GM23338 (cell line): ENCODE results near the gene TESMIN. TPM values are rescaled to one million over a fixed set of nuclear protein-coding genes. Genes with fewer than 3 reads are reported as not detected.

Experiments
- CREB1 ChIP-seq: fragments of 250-450 bp; sonication (Bioruptor Pico); IDR thresholded peaks from 2 replicates; pipeline ENCODE4 v1.5.0; 2020; ENCODE audit warnings: low read depth, mild to moderate bottlenecking, moderate library complexity
- ETS1 ChIP-seq: IDR thresholded peaks from 2 replicates; pipeline ENCODE4 v1.6.1; 2016; ENCODE audit warnings: antibody characterized with exemption
- EZH2 ChIP-seq: fragments of 200-600 bp; sonication (generic); IDR thresholded peaks from one replicate; pipeline ENCODE4 v1.8.0; 2017; ENCODE audit warnings: antibody characterized with exemption, mild to moderate bottlenecking, low read depth; ENCODE audit not compliant: unreplicated experiment
- EZH2phosphoT487 ChIP-seq: fragments of 200-600 bp; sonication (generic); IDR thresholded peaks from one replicate; pipeline ENCODE4 v1.8.1; 2018; ENCODE audit warnings: antibody characterized with exemption; ENCODE audit not compliant: unreplicated experiment
- JUNB ChIP-seq: IDR thresholded peaks from one replicate; pipeline ENCODE4 v1.6.1; 2016; ENCODE audit warnings: antibody characterized with exemption; ENCODE audit not compliant: unreplicated experiment
- NANOG ChIP-seq: IDR thresholded peaks from 2 replicates; pipeline ENCODE4 v1.6.1; 2016; ENCODE audit warnings: antibody characterized with exemption, borderline replicate concordance
- POLR2AphosphoS5 ChIP-seq: IDR thresholded peaks from 2 replicates; pipeline ENCODE4 v1.6.1; 2016; ENCODE audit warnings: antibody characterized with exemption, low read depth
- REST ChIP-seq: IDR thresholded peaks from one replicate; pipeline ENCODE4 v1.6.1; 2018; ENCODE audit warnings: antibody characterized with exemption; ENCODE audit not compliant: unreplicated experiment
- STAT1 ChIP-seq: IDR thresholded peaks from one replicate; pipeline ENCODE4 v1.6.1; 2016; ENCODE audit warnings: antibody characterized with exemption; ENCODE audit not compliant: unreplicated experiment
- ZNF114 ChIP-seq: fragments of 250-450 bp; sonication (Bioruptor Pico); IDR thresholded peaks from 2 replicates; pipeline ENCODE4 v1.5.0; 2020; ENCODE audit warnings: mild to moderate bottlenecking, moderate library complexity
- ZNF331 ChIP-seq: fragments of 250-450 bp; sonication (Bioruptor Pico); IDR thresholded peaks from 2 replicates; pipeline ENCODE4 v1.5.0; 2020; ENCODE audit warnings: low read depth, mild to moderate bottlenecking, moderate library complexity
- ZNF462 ChIP-seq: fragments of 250-450 bp; sonication (Bioruptor Pico); IDR thresholded peaks from 2 replicates; pipeline ENCODE4 v1.5.0; 2020; ENCODE audit warnings: mild to moderate bottlenecking, moderate library complexity
- polyA plus RNA-seq: library from polyadenylated mRNA; unstranded; fragments of >200 nt; fragmentation: Nextera tagmentation; extraction: Ambion mirVana; gene quantifications from 2 replicates; pipeline ENCODE4 v1.2.1, GENCODE V29; 2016
- total RNA-seq: library from RNA; depleted of rRNA; stranded (reverse); fragments of >200 nt; shearing (Covaris generic); gene quantifications from 2 replicates; pipeline ENCODE4 v1.2.3, GENCODE V29; 2014

Gene TESMIN
- total and polyA plus RNA-seq, 2 experiments from 2014 or later, result 54.5 to 64.6 TPM

GRCh38 chr11:68678031-68678441, 73.3 kb downstream of the TESMIN start (continued):
- TF ChIP-seq ZNF462 (CRISPR knock-in tag), result no peak
- no peak for TF ChIP-seq STAT1
- no peak for TF ChIP-seq NANOG
- no peak for TF ChIP-seq ZNF114 (CRISPR knock-in tag)
- no peak for TF ChIP-seq ETS1
- TF ChIP-seq EZH2, result no peak
- TF ChIP-seq JUNB, result no peak
- TF ChIP-seq POLR2AphosphoS5, result no peak
- TF ChIP-seq ZNF331, result no peak
- no peak for TF ChIP-seq CREB1 (CRISPR knock-in tag)
- TF ChIP-seq EZH2phosphoT487, result no peak
- TF ChIP-seq REST, result no peak
